Keratinocyte (primary cell): ENCODE data around the gene DHX58. TPM values are rescaled to one million over a fixed set of nuclear protein-coding genes. Genes with fewer than 3 reads are reported as not detected.

Source experiments
- DNase-seq: peaks from one replicate; pipeline ENCODE4 v3.0.0-alpha.2; 2011; ENCODE audit warnings: low read depth, missing footprints, low spot score
- FAIRE-seq: peaks from 2 replicates; lab custom pipeline; 2011; peaks lifted over from hg19 to GRCh38; lab: Jason Lieb, UNC
- H2AFZ ChIP-seq: 2 replicates; pipeline ENCODE4 v1.6.0; 2012; ENCODE audit warnings: low read length, control low read depth, inconsistent platforms; ENCODE audit not compliant: control insufficient read depth
- H3K27ac ChIP-seq: 2 replicates; pipeline ENCODE4 v1.5.1; 2011; ENCODE audit warnings: low read length; ENCODE audit not compliant: control insufficient read depth, insufficient read depth
- H3K27me3 ChIP-seq: 3 replicates; pipeline ENCODE4 v1.6.0; 2011; ENCODE audit warnings: low read length; ENCODE audit not compliant: control insufficient read depth, insufficient read depth; ENCODE audit errors: extremely low read depth
- H3K36me3 ChIP-seq, 2 experiments: 2 replicates in 1 of 2; 3 replicates in 1 of 2; pipeline ENCODE4 v1.5.1; 2011; ENCODE audit warnings: low read length in 2 of 2, mild to moderate bottlenecking in 1 of 2; ENCODE audit not compliant: control insufficient read depth in 2 of 2, insufficient read depth in 2 of 2; ENCODE audit errors: extremely low read depth in 1 of 2
- H3K4me1 ChIP-seq: 3 replicates; pipeline ENCODE4 v1.5.1; 2011; ENCODE audit warnings: low read length; ENCODE audit not compliant: control insufficient read depth, insufficient read depth; ENCODE audit errors: extremely low read depth
- H3K4me2 ChIP-seq: 3 replicates; pipeline ENCODE4 v1.6.0; 2011; ENCODE audit warnings: low read depth, low read length; ENCODE audit not compliant: control insufficient read depth, insufficient read depth; ENCODE audit errors: extremely low read depth
- H3K4me3 ChIP-seq, 3 experiments: fragments of 200-600 bp in 1 of 3; sonication (generic) in 1 of 3; 2 replicates in 2 of 3; 3 replicates in 1 of 3; pipeline ENCODE4 v1.5.1; 2011 to 2016; ENCODE audit warnings: low read length in 3 of 3, mild to moderate bottlenecking in 3 of 3, control low read depth in 2 of 3, inconsistent platforms in 1 of 3, low read depth in 1 of 3, mixed read lengths in 1 of 3, mixed run types in 1 of 3, moderate library complexity in 1 of 3; ENCODE audit not compliant: control insufficient read depth in 2 of 3, insufficient read depth in 2 of 3; ENCODE audit errors: extremely low read depth in 1 of 3
- H3K79me2 ChIP-seq: 2 replicates; pipeline ENCODE4 v1.6.0; 2012; ENCODE audit warnings: low read length; ENCODE audit not compliant: control insufficient read depth, insufficient read depth
- H3K9ac ChIP-seq: 3 replicates; pipeline ENCODE4 v1.6.0; 2011; ENCODE audit warnings: low read length; ENCODE audit not compliant: control insufficient read depth, insufficient read depth; ENCODE audit errors: extremely low read depth
- H3K9me1 ChIP-seq: 3 replicates; pipeline ENCODE4 v1.6.0; 2011; ENCODE audit warnings: low read length; ENCODE audit not compliant: control insufficient read depth, insufficient read depth; ENCODE audit errors: extremely low read depth
- H3K9me3 ChIP-seq: 2 replicates; pipeline ENCODE4 v1.5.1; 2012; ENCODE audit warnings: low read depth, low read length; ENCODE audit not compliant: control insufficient read depth
- H4K20me1 ChIP-seq: 3 replicates; pipeline ENCODE4 v1.6.0; 2011; ENCODE audit warnings: low read length; ENCODE audit not compliant: control insufficient read depth, insufficient read depth; ENCODE audit errors: extremely low read depth
- CTCF ChIP-seq, 3 experiments: IDR thresholded peaks in 1 of 3; conservative IDR thresholded peaks in 1 of 3; optimal IDR thresholded peaks in 1 of 3; 2 replicates in 2 of 3; 3 replicates in 1 of 3; pipeline versions ENCODE3 to v1.5.1; 2011; ENCODE audit warnings: low read length in 3 of 3, mild to moderate bottlenecking in 3 of 3, moderate library complexity in 2 of 3, control low read depth in 1 of 3, inconsistent platforms in 1 of 3; ENCODE audit not compliant: insufficient read depth in 2 of 3; ENCODE audit errors: extremely low read depth in 1 of 3
- EZH2 ChIP-seq: IDR thresholded peaks from one replicate; pipeline ENCODE4 v1.6.1; 2012; ENCODE audit warnings: inconsistent platforms, mild to moderate bottlenecking, low read length, moderate library complexity
- dilution Hi-C: fragments of 300-500 bp; cut with MboI; formaldehyde crosslinking; loops from one replicate; pipeline ENCODE4 v1.7.0; 2020; ENCODE audit warnings: low sequenced_read_pairs; ENCODE audit not compliant: extremely low pct_ligation_motif_present
- polyA plus RNA-seq, 5 experiments: library from polyadenylated mRNA; depleted of rRNA in 3 of 5; stranded (reverse) in 3 of 5; stranded (forward) in 1 of 5; unstranded in 1 of 5; fragments of >200 nt; gene quantifications; 1 replicate in 1 of 5; 2 replicates in 3 of 5; 3 replicates in 1 of 5; pipeline versions ENCODE4 v1.2.1 to v1.2.3, GENCODE V29; 2011 to 2012; ENCODE audit warnings: missing spikeins in 2 of 5, low read depth in 1 of 5, low replicate concordance in 1 of 5

The DHX58 gene
- polyA plus RNA-seq, 1 donor (not counting 4 experiments of a cell fraction or from before 2014, with no cell fraction given) = 5.2 TPM

GRCh38 chr17:42098730-42099399, 13.6 kb downstream of the DHX58 start:
- no peak overlapping the region for H3K4me3 ChIP-seq
- peaks cover 5% of the 10 kb centered on the region for H3K4me1 ChIP-seq
- H3K27me3 ChIP-seq = peaks cover 31% of the 10 kb centered on the region
- no peak overlapping the region for H3K27ac ChIP-seq
- H3K9me3 ChIP-seq = no peaks in the 10 kb centered on the region
- no peak for FAIRE-seq
- no peaks in the 10 kb centered on the region for H3K79me2 ChIP-seq
- H3K9ac ChIP-seq = no peak overlapping the region
- DNase-seq = no peak
- peaks cover 0 to 2% of the 10 kb centered on the region in 2 experiments for H3K36me3 ChIP-seq
- no peak overlapping the region for H2AFZ ChIP-seq
- TF ChIP-seq CTCF (optimal IDR thresholded peaks at IDR 0.05 in 1 of 3, IDR thresholded peaks at IDR 0.05 in 1 of 3, conservative IDR thresholded peaks at IDR 0.05 in 1 of 3; ENCODE audit: extremely low read depth in 1 of 3, insufficient read depth in 2 of 3, low read length in 3 of 3) = no peak
- TF ChIP-seq EZH2 = no peak
- dilution Hi-C loops = no loop called here
- no peaks in the 10 kb centered on the region for H3K9me1 ChIP-seq
- H3K4me2 ChIP-seq = no peak overlapping the region
- no peaks in the 10 kb centered on the region for H4K20me1 ChIP-seq

- H3K79me2 ChIP-seq = no peaks in the 10 kb centered on the region
- TF ChIP-seq CTCF (optimal IDR thresholded peaks at IDR 0.05 in 1 of 3, IDR thresholded peaks at IDR 0.05 in 1 of 3, conservative IDR thresholded peaks at IDR 0.05 in 1 of 3; ENCODE audit: extremely low read depth in 1 of 3, insufficient read depth in 2 of 3, low read length in 3 of 3) (no peak), EZH2 (peak; percentile 81)
- dilution Hi-C loops = no loop called here
- no peaks in the 10 kb centered on the region for H3K9me1 ChIP-seq
- no peaks in the 10 kb centered on the region for H4K20me1 ChIP-seq
- peaks cover 31% of the 10 kb centered on the region for H3K27me3 ChIP-seq
- no peak within 1 kb of the TSS for H2AFZ ChIP-seq
- H3K4me3 ChIP-seq = peak within 1 kb of the TSS in 1 of 3 experiments; percentile 11
- DNase-seq = no peak
- no peak within 1 kb of the TSS for H3K9ac ChIP-seq
- no peak within 1 kb of the TSS for H3K4me2 ChIP-seq
- no peak for FAIRE-seq
- no peaks in the 10 kb centered on the region for H3K9me3 ChIP-seq
- H3K27ac ChIP-seq = no peak within 1 kb of the TSS
- no peaks in the 10 kb centered on the region for H3K36me3 ChIP-seq
- H3K4me1 ChIP-seq = peaks cover 5% of the 10 kb centered on the region
These were observed 14.6 kb downstream of the DHX58 start, which contains the start of gene ZNF385C for GRCh38 chr17:42097691-42098631. ZNF385C (minus strand) TSS chr17:42098473; CDS start chr17:42063056, 35,417 bp downstream.
